Globus pallidus (tissue), 1 donor: ENCODE results near the gene MARK1.
"Not testable (repeated sequence)": the region's sequence is repeated elsewhere in the genome, so short reads cannot be mapped to it uniquely, and the experiment has no call there.

Experiments used
- DNase-seq: peaks from one replicate; pipeline ENCODE4 v3.0.0-alpha.2; 2015; ENCODE audit warnings: low spot score

Gene MARK1

DNA sequence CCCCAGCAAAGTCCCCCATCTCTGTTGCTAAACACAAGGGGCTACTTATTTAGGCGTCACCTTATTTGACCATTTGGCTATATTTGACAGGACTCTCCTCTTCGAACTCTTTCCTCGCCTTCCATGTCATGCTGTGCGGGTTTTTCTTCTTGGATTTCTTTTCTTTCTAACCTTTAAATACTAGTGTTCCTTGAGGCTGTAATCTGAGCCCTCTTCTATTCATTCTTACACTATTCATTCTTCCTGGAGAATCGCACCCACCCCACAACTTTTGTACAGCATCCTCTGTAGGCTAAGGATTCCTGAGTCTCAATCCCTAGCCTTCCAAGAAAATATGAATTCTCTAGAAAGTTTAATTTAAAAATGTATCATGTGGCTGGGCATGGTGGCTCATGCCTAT lies 100.5 kb downstream of the MARK1 start:
- DNase-seq: no peak

DNA sequence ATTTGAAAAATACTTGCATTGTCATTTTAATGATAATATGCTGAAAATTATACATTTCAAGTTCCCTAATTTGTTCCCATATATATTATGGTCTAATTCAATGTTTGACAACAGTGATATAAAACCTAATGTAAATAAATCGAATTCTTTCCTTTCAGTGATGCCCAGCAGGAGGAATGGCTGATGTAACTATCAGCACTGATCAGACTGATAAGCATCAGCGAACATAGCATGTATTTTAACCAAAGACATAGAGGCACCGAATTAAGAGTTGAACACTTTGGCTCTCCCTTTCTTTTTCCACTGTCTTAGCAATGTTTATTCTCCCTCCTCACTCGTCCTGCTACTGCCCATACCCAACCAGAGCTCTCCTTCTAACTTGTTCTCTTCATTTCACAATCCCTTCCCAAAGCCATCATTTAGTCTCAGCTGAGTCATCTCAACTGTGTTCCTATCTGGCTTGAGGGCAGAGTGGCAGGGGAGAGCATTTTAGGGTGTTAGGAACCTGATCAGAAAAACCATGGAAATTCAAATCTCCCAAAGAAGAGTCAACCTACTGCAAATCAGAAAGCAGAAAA lies 103.4 kb downstream of the MARK1 start:
- DNase-seq: no peak

DNA sequence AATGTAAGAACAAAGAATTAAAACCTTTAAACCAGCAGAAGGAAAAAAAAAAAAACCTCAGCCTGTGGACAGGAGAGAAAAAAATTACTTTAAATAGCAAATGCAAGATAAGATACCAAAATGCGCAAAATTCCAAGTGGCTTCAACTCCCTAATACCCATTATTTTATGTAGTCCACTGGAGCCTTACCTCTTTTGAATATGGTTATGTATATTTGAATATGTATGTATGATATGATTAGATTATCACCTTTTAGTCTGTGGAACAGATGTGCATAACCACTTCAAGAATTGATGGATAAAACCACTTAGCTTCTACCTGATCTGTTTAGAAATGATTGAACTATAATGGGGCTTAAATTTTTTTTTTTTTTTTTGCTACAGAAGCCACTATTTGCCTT lies 109.8 kb downstream of the MARK1 start:
- no peak for DNase-seq

DNA sequence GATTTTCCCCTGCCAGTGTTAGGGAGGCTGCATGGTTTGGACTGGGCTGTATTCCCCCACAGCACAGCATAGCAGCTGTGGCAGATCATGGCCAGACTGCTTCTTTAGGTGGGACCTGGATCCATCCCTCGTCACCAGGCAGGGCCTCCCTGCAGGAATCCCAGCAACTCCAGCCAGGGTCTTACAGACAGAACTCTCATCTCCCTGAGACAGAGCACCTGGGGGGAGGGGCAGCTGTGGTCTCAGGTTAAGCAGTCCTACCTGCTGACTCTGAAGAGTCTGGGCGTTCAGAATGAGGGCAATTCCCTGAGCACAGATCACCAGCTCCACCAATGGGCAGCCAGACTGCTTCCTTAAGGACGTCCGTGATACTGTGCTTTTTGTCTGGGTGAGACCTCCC lies 114.3 kb downstream of the MARK1 start:
- no peak for DNase-seq

DNA sequence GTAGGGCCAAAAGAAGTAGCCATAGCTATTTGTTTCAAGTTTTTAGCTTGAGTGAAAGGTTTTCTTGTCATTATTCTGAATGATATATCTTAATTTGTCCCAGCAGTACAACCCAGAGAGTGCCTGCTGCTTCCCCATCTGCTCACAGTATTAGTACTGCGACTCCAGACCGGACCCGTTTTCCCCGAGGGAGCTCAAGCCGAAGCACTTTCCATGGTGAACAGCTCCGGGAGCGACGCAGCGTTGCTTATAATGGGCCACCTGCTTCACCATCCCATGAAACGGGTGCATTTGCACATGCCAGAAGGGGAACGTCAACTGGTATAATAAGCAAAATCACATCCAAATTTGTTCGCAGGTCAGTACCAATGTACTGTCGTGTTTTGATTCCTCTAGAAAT lies 125.1 kb downstream of the MARK1 start:
- no peak for DNase-seq

DNA sequence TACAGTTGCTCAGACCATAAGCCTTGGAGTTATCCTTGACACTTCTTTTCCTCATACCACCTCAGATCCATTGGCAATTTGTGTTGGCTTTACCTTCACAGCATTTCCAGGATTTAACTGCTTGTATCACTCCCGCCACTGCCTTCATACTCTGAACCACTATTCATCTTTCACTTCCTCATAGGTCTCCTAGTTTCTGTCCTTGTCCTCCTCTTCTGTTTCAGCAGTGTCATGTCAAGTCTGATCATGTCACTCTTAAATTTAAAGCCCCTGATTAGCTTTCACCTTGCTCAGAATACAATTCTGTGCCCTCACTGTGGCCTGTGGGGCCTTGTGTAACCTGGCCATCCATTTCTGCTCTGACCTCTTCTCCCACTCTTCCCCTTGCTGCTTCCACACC lies 127.6 kb downstream of the MARK1 start:
- no peak for DNase-seq

DNA sequence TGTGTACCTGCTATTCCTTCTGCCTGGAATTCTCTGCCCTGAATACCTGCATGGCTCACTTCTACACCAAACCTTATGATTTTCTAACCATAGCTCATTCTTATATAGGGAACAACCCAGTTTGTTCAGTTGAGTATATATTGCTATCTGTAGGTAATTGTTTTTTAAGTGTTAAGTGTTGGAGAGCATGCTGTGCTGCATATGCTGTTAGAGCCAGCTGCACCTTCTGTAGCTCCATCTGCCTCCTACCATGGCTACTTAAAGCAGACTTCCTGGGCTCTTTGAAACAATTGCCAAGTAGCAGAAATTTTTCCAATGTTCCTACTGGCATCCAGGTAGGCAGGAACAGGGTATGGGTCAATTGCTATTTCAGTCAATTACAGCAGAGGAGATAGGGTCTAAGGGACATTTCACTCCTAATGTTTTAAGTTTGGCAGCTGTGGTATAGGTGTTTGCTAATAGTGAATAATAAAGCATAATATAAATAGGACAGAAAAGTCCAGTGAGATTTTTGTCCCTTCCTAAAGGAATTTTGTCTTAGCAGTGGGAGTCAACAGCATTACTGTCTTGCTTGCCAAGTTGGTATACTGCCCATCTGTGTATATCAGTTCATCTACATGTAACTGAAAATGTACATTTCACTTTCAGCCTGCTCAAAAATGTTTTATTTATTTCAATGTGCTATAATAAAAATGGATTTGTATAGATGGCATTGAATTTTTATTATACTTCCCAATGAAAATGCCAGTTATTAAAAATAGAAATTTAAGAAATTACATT lies 128.2 kb downstream of the MARK1 start:
- no peak for DNase-seq

DNA sequence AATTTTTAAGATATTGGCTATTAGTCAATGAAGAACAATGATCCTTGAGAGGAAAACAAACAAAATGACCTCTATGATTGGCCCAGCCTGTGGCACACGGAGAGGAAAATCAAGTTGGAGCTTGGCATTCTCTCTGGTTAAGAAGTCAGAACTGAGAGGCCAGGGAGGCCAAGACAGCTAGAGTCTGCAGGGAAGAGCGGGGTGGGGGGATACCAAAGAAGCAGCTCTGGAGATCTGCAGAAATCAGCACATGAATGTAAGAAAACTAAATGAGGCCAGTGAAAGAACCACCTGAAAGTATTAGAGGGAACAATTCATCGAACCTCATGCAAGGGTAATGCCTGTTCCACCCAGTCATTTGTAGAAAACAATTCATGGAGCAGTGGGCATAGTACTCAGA lies 138.4 kb downstream of the MARK1 start:
- no peak for DNase-seq

DNA sequence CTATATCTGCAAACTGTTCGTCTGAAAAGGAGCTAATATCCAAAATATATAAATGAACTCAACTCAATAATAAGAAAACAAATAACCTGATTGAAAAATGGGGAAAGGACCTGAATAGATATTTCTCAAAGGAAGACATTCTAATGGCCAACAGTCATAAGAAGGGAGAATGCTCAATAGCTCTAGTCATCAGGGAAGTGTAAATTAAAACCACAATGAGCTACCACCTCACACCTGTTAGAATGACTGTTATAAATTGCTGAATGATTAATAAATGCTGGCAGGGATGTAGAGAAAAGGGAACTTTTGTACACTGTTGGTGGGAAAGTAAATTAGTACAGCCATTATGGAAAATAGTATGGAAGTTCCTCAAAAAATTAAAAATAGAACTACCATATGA lies 141.1 kb downstream of the MARK1 start:
- no peak for DNase-seq

DNA sequence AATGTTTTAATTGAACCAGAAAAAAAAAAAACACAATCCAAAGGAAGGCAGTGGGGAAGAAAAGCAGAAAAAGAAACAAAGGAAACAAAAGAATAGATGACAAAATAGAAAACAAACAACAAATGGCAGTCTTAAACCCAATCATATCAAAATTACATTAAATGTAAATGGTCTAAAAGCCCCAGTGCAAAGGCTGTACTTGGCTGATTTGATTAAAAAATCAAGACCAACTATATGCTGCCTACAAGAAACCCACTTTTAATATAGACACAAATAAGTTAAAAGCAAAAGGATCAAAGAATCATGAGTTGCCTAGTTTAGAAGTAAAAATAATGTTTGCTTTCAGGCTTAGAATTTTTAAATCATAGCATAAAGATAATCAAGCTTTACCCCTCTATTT lies 142.4 kb downstream of the MARK1 start:
- DNase-seq: no peak

DNA sequence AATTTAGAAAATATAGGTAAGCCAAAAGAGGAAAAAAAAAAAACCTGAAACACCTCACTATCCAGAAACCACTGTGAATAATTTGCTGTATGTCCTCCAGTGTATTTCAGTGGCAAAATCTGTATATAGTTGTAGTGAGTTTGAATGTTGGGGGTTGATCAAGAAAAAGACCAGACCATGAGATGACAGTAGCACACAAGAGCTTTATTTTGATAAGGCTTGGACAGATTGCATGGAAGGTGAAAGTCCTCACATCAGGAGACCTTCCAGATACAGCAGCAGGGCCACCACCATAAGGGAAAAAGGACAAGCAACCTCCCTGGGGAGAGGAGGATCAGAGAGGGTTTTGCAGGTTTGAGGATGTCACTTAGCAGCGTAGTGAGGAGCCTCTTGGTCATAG lies 146.0 kb downstream of the MARK1 start:
- DNase-seq: no peak

DNA sequence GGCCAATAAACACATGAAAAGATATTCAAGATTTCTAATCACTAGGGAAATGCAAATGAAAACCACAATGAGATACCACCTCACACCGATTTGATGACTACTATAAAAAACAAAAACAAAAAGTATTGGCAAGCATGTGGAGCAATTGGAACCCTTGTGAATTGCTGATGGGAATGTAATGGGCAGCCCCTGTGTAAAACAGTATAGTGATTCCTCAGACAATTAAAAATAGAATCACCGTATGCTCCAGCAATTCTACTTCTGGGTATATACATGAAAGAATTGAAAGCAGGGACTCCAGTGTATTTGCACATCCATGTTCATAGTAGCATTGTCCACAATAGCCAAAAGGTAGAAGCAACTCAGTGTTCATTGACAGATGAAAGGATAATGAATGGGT lies 149.3 kb downstream of the MARK1 start:
- DNase-seq: no peak

DNA sequence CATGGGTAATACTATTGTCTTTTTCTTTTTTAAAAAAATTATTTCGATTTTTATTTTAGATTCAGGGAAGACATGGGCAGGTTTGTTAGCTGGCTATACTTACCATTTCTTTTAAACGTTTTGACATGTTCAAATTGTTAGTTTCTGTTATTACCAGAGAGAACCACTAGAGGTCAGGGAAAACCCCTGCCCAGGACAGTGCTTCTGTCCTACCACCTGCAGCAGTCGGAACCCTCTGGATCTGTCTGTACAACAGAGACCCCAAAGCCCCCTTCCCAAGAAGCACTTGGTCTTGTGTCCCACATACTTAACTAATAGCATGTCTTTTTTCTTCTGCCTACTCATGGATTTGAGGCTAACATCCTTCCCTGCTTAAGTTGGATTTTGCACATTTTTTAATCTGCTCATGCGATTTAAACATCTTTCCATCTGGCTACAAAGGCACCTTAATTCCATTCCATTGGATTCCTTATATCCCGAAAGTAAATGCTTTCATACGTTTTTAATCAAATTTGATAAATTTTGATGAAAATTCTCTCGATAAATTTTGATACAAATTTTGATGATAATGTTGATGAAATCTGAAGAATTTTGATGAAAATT lies 152.2 kb downstream of the MARK1 start:
- peak; percentile 26 for DNase-seq

DNA sequence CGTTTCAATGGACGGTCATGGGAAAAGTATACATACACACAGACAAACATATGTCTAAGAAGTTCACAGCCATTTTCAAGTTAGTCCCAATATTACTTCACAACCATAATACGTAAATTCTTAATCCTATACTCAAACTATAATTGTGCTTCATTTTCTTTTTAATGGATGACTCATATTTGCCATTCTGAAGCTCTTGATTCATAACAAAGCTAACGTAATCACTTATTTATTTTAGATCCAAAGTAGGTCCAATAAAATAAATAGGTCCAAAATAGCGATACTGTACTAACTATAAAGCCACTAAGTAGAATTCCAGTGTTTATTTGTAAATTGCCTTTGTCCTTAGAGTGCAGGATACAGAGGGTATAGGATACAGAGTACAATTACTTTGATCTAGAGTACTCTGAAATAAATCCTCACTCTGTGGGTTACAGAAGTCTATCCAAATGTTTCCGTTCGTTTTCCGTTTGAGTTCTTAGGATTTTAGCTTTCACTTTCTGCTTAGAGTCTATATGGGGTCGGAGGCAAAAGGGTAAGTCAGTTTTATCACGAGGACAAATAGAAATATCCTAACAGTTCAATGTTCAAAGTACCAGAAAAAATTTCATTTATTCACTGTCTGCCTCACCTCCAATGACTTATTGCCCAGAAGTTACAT lies 153.4 kb downstream of the MARK1 start:
- DNase-seq: no peak

DNA sequence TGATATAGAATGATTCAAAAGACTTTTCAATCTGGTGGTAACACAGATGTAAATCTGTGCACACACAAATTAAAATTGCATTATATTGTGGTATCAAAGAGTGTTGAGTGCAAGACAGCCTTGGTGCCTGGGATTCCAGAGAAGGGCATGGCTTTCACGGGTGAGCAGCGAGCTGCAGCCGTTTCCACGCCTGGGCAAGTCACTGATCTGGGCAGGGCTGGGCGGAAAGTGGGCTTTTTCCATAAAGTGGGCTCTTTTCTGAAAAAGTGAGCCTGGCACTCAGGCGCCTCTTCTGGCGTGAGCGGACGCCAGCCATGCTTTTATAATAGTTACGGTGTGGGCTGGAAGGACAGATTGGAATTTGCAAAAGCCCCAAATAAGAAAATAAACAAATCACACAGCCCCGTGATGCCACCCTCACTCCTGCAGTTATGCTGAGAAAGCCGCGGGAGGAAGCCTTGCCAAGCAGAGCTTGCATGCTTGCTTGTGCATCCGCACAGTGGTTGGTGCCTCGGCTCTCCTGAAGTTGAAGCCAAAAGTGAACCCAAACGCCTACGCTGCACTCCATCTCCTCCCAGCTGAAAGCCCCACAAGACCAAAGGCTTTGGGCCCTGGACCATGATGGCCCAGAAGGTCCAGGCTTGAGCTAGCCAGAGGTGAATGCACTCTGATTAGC lies 155.1 kb downstream of the MARK1 start:
- no peak for DNase-seq

DNA sequence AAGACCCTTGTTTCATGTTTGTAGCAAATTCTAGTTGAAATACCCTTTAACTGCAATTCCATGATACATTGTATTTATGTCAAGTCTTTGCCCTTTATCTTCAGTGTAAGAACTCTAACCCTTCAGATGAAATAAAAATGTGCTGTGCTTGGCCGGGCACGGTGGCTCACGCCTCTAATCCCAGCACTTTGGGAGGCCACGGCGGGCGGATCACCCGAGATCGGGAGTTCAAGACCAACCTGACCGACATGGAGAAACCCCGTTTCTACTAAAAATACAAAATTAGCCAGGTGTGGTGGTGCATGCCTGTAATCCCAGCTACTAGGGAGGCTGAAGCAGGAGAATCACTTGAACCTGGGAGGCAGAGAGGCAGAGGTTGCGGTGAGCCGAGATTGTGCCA lies 155.8 kb downstream of the MARK1 start:
- not testable (repeated sequence) for DNase-seq

DNA sequence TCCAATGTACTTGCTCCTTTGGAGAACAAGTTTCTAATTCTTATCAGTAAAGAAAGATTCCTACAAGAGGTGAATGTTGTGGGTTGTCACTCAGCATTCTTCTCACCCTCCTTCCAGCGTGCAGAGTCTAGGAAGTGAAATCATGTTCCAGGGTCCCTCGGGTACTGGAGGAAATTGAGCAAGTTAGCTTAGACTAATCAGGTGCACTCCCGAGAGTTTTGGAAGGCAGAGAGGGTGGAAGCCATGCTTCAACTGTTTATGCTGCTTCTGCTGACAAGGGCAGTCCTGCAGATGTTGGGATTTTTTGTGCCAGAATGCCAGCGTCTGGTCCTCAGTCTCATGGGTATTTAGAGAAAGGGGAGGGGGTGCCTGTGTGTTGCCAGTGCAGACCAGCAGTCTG lies 157.0 kb downstream of the MARK1 start:
- DNase-seq: no peak

DNA sequence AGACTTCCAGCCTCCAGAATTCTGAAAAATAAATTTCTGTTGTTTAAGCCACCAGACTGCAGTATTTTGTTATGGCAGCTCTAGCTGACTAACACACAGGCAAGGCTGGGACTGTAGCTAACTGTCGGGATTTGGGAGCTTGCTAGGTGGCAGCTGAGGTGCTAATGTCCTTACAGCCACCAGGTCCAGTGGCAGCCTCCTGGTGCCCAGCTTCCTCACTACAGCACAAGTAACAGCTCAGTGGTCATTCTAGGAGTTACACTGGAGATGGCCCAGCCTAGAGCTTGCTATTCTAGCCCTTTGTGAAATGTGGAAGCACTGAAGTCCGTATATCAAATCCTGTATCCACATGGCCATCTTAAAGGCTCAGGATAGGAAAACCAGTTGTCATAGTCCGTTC lies 157.9 kb downstream of the MARK1 start:
- no peak for DNase-seq

DNA sequence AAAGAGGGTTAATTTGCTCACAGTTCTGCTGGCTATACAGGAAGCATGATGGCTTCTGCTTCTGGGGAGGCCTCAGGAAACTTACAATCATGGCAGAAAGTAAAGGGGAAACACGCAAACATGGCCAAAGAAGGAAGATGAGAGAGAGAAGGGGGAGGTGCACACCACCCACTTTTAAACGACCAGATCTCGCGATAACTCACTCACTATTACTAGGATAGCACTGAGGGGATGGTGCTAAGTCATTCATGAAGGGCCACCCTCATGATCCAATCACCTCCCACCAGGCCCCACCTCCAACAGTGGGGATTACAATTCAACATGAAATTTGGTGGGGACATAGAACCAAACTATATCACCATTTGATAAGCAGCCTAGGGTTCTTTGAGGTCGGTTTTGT lies 159.9 kb downstream of the MARK1 start:
- no peak for DNase-seq

DNA sequence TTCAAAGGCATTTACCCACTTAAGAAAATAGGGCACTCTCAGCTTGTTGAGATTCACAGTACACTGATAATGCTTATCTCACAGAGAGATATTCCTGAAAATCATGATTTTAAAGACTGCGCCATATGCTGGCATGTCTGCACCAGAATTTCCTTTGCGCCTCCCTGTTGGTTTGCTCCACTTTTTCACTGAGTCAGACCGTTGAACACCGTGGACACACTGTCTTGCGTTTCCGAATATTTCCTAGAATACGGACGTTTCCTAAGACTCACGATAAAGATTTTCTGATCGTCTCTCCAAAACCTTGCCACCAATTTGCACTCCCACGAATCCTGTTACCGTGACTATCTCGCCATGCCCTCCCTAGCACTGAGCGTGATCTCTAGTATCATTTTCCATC lies 161.7 kb downstream of the MARK1 start:
- DNase-seq: no peak

DNA sequence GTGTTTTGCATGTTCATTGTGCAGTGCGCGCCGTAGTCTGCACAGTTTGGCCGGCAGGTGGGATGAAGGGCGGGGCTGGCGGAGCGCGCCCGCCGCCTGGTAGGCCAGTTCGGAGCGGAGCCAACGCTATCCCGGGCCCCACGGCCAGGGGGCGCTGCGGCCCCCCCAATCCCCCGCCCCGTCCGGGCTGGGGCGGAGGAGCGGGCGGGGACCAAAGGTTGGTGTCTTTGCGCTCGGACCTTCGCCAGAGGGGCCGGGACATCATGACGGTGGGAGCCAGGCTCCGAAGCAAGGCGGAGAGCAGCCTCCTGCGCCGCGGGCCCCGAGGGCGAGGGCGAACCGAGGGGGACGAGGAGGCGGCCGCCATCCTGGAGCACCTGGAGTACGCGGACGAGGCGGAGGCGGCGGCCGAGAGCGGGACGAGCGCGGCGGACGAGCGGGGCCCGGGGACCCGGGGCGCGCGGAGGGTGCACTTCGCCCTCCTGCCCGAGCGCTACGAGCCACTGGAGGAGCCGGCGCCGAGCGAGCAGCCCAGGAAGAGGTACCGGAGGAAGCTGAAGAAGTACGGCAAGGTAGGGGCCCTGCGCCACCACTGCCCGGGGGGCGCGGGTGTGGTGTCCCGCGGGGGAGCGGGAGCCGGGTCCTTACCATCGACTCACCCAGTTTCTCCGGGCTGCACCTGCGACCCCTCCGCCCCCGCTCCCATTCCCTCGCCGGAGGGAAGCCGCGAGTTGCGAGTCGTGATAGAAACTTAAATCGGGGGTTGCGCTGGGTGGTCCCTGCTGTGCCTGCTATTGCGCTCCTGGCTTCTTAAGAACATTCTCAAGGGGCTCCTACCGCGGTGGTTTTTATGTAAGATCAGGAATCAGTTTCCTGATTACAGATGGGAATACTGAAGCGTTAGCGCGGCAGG lies 162.5 kb downstream of the MARK1 start, which contains the start of gene C1orf115:
Gene C1orf115 (plus strand): TSS at position 224 of the 913 bp plus-strand sequence. CDS start 40 bp downstream, at position 264.
- DNase-seq: no peak
